ENCODE data around the gene PSMC3. TPM values are rescaled to one million over a fixed set of nuclear protein-coding genes. Genes with fewer than 3 reads are reported as not detected.
A peak's percentile ranks its signal among the peaks of the same experiment; 100 is the strongest.

PSMC3 gene
- total and polyA plus RNA-seq, 2 of the 13 experiments (the other 11 are each of a cell fraction or from before 2014, with no cell fraction given) = 75.8 to 214 TPM

DNA sequence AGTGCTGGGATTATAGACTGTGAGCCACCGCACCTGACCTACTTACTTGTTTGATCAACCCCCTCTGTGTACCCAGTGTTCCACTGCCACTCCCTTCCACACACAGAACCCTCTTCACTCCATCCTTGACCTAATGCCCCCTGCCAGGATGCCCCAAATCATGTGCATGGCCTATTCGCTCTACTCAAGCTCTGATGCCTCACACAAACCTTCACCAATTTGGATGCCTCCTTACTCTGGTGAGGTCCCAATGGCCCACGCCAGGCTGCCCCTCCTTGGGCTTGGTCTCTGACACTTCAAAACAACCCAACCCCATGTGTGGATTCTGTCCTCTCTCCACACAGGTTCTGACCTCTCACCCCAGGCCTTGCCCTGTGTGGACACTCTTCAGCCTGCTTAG is 9.4 kb upstream of the PSMC3 start (continued):
- TF ChIP-seq ZNF251 (CRISPR knock-in tag; IDR thresholded peaks at IDR 0.05) (no peak), IKZF4 (CRISPR knock-in tag; IDR thresholded peaks at IDR 0.05; ENCODE audit: borderline replicate concordance, low read depth, not compliant biosample characterization) (no peak), PAXIP1 (CRISPR knock-in tag; conservative IDR thresholded peaks at IDR 0.05) (peak; percentile 79), NCOA2 (CRISPR knock-in tag; IDR thresholded peaks at IDR 0.05) (peak; percentile 72), MXI1 (IDR thresholded peaks at IDR 0.05; ENCODE audit: borderline replicate concordance, low read depth, low read length) (peak; percentile 21; the same call in 1 of the 3 replicates), RAD21 (CRISPR knock-in tag; IDR thresholded peaks at IDR 0.05) (0 out of 2 replicates have a peak, but pooled peaks have one; percentile 11), PHF21A (CRISPR knock-in tag; IDR thresholded peaks at IDR 0.05) (0 out of 2 replicates have a peak, but pooled peaks have one; percentile 36)
- TF ChIP-seq, protein P1, sequence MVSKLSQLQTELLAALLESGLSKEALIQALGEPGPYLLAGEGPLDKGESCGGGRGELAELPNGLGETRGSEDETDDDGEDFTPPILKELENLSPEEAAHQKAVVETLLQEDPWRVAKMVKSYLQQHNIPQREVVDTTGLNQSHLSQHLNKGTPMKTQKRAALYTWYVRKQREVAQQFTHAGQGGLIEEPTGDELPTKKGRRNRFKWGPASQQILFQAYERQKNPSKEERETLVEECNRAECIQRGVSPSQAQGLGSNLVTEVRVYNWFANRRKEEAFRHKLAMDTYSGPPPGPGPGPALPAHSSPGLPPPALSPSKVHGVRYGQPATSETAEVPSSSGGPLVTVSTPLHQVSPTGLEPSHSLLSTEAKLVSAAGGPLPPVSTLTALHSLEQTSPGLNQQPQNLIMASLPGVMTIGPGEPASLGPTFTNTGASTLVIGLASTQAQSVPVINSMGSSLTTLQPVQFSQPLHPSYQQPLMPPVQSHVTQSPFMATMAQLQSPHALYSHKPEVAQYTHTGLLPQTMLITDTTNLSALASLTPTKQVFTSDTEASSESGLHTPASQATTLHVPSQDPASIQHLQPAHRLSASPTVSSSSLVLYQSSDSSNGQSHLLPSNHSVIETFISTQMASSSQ (IDR thresholded peaks at IDR 0.05; ENCODE audit: low read depth) = no peak
- TF ChIP-seq, protein P1 (CRISPR knock-in tag; IDR thresholded peaks at IDR 0.05; ENCODE audit: borderline replicate concordance) = peak; percentile 42; the same call in 1 of the 2 replicates
- TF ChIP-seq, protein P2, sequence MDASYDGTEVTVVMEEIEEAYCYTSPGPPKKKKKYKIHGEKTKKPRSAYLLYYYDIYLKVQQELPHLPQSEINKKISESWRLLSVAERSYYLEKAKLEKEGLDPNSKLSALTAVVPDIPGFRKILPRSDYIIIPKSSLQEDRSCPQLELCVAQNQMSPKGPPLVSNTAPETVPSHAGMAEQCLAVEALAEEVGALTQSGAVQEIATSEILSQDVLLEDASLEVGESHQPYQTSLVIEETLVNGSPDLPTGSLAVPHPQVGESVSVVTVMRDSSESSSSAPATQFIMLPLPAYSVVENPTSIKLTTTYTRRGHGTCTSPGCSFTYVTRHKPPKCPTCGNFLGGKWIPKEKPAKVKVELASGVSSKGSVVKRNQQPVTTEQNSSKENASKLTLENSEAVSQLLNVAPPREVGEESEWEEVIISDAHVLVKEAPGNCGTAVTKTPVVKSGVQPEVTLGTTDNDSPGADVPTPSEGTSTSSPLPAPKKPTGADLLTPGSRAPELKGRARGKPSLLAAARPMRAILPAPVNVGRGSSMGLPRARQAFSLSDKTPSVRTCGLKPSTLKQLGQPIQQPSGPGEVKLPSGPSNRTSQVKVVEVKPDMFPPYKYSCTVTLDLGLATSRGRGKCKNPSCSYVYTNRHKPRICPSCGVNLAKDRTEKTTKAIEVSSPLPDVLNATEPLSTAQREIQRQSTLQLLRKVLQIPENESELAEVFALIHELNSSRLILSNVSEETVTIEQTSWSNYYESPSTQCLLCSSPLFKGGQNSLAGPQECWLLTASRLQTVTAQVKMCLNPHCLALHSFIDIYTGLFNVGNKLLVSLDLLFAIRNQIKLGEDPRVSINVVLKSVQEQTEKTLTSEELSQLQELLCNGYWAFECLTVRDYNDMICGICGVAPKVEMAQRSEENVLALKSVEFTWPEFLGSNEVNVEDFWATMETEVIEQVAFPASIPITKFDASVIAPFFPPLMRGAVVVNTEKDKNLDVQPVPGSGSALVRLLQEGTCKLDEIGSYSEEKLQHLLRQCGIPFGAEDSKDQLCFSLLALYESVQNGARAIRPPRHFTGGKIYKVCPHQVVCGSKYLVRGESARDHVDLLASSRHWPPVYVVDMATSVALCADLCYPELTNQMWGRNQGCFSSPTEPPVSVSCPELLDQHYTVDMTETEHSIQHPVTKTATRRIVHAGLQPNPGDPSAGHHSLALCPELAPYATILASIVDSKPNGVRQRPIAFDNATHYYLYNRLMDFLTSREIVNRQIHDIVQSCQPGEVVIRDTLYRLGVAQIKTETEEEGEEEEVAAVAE (CRISPR knock-in tag; IDR thresholded peaks at IDR 0.05; ENCODE audit: borderline replicate concordance) = 0 out of 2 replicates have a peak, but pooled peaks have one; percentile 30
- TF ChIP-seq, protein P3, sequence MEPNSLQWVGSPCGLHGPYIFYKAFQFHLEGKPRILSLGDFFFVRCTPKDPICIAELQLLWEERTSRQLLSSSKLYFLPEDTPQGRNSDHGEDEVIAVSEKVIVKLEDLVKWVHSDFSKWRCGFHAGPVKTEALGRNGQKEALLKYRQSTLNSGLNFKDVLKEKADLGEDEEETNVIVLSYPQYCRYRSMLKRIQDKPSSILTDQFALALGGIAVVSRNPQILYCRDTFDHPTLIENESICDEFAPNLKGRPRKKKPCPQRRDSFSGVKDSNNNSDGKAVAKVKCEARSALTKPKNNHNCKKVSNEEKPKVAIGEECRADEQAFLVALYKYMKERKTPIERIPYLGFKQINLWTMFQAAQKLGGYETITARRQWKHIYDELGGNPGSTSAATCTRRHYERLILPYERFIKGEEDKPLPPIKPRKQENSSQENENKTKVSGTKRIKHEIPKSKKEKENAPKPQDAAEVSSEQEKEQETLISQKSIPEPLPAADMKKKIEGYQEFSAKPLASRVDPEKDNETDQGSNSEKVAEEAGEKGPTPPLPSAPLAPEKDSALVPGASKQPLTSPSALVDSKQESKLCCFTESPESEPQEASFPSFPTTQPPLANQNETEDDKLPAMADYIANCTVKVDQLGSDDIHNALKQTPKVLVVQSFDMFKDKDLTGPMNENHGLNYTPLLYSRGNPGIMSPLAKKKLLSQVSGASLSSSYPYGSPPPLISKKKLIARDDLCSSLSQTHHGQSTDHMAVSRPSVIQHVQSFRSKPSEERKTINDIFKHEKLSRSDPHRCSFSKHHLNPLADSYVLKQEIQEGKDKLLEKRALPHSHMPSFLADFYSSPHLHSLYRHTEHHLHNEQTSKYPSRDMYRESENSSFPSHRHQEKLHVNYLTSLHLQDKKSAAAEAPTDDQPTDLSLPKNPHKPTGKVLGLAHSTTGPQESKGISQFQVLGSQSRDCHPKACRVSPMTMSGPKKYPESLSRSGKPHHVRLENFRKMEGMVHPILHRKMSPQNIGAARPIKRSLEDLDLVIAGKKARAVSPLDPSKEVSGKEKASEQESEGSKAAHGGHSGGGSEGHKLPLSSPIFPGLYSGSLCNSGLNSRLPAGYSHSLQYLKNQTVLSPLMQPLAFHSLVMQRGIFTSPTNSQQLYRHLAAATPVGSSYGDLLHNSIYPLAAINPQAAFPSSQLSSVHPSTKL (CRISPR knock-in tag; IDR thresholded peaks at IDR 0.05) = peak; percentile 86
